Body of pancreas (tissue), 4 donors: Measurements from ENCODE around the gene BTNL9.

Source experiments
- CTCF ChIP-seq, 7 experiments: fragments of 450-650 bp in 4 of 7; fragments of 200-600 bp in 3 of 7; sonication (generic) in 3 of 7; IDR thresholded peaks; one replicate each; pipeline ENCODE4 v1.5.1; 2016 to 2019; ENCODE audit warnings: antibody characterized with exemption in 7 of 7
- POLR2A ChIP-seq, 3 donors: fragments of 450-650 bp; IDR thresholded peaks; one replicate each; pipeline ENCODE4 v1.6.1; 2016; ENCODE audit warnings: antibody characterized with exemption in 3 of 3, mild to moderate bottlenecking in 2 of 3

GRCh38 chr5:181045316-181045715 is 5.2 kb downstream of the BTNL9 start:
- peak in 1 of 7 experiments; percentile 13 for TF ChIP-seq CTCF (IDR thresholded peaks at IDR 0.05)
- no peak for TF ChIP-seq POLR2A (IDR thresholded peaks at IDR 0.05)
